Endodermal cell (in vitro differentiated cells): Measurements from ENCODE around the gene TIMM50. TPM values are rescaled to one million over a fixed set of nuclear protein-coding genes. Genes with fewer than 3 reads are reported as not detected.

Experiments
- DNase-seq: peaks from one replicate; pipeline ENCODE4 v3.0.0-alpha.2; 2017
- H3K27ac ChIP-seq: 2 replicates; pipeline ENCODE4 v1.5.1; 2013; ENCODE audit warnings: mild to moderate bottlenecking, low read depth, low read length, moderate library complexity
- H3K27me3 ChIP-seq: 2 replicates; pipeline ENCODE4 v1.6.1; 2013; ENCODE audit warnings: mild to moderate bottlenecking, low read length, moderate library complexity; ENCODE audit not compliant: insufficient read depth, control insufficient read depth, poor library complexity, severe bottlenecking
- H3K36me3 ChIP-seq: 2 replicates; pipeline ENCODE4 v1.7.0; 2013; ENCODE audit warnings: mild to moderate bottlenecking, low read length, moderate library complexity; ENCODE audit not compliant: control insufficient read depth, insufficient read depth
- H3K4me1 ChIP-seq: one replicate; pipeline ENCODE4 v1.7.0; 2013; ENCODE audit warnings: low read length; ENCODE audit not compliant: control insufficient read depth, insufficient read depth
- H3K4me3 ChIP-seq: 2 replicates; pipeline ENCODE4 v1.5.1; 2013; ENCODE audit warnings: mild to moderate bottlenecking, low read length, moderate library complexity
- H3K9ac ChIP-seq: 2 replicates; pipeline ENCODE4 v1.6.1; 2013; ENCODE audit warnings: mild to moderate bottlenecking, low read length, moderate library complexity; ENCODE audit not compliant: poor library complexity, severe bottlenecking; ENCODE audit errors: extremely low read depth
- H3K9me3 ChIP-seq: 2 replicates; pipeline ENCODE4 v1.6.1; 2013; ENCODE audit warnings: mild to moderate bottlenecking, low read length, moderate library complexity; ENCODE audit not compliant: control insufficient read depth
- H3K27ac Mint-ChIP-seq: 2 replicates; pipeline ENCODE4 v1.8.0; 2020; ENCODE audit warnings: mixed read lengths
- H3K27me3 Mint-ChIP-seq: 2 replicates; pipeline ENCODE4 v1.8.0; 2021; ENCODE audit warnings: mild to moderate bottlenecking, mixed read lengths; ENCODE audit not compliant: insufficient read depth
- H3K36me3 Mint-ChIP-seq: 2 replicates; pipeline ENCODE4 v1.8.0; 2020; ENCODE audit warnings: low read depth, mixed read lengths
- H3K4me1 Mint-ChIP-seq: 2 replicates; pipeline ENCODE4 v1.8.0; 2020; ENCODE audit warnings: mixed read lengths
- H3K4me3 Mint-ChIP-seq: 2 replicates; pipeline ENCODE4 v1.8.0; 2020; ENCODE audit warnings: mild to moderate bottlenecking, moderate library complexity, mixed read lengths
- H3K9me3 Mint-ChIP-seq: 2 replicates; pipeline ENCODE4 v1.8.0; 2020; ENCODE audit warnings: mild to moderate bottlenecking, mixed read lengths
- WGBS, 2 experiments: methylation state at CpG; one replicate each; pipeline versions ENCODE4 v1.1.5 to v1.1.7; 2013; ENCODE audit warnings: missing lambda C conversion rate in 2 of 2, mixed read lengths in 1 of 2; ENCODE audit not compliant: insufficient coverage in 1 of 2, insufficient read length in 1 of 2; 5-methylcytosine and 5-hydroxymethylcytosine counted together
- total RNA-seq, 2 donors: library from RNA; stranded (reverse); fragmentation: NEBNext Ultra II Directional in 1 of 2; extraction: Animal tissue kit (Norgen Biotek cat#: 25700) in 1 of 2; gene quantifications; 2 replicates in 1 of 2; 3 replicates in 1 of 2; pipeline ENCODE4 v1.2.1, GENCODE V29; 2021
- TF ChIP-seq, protein P1 (sequence below): fragments of 200-600 bp; sonication (generic); conservative IDR thresholded peaks from 2 replicates; pipeline ENCODE4 v1.5.0; 2021; ENCODE audit warnings: antibody characterized with exemption, mild to moderate bottlenecking

The TIMM50 gene
- total RNA-seq, 2 donors from 2014 or later: 87.8 to 94.6 TPM

DNA sequence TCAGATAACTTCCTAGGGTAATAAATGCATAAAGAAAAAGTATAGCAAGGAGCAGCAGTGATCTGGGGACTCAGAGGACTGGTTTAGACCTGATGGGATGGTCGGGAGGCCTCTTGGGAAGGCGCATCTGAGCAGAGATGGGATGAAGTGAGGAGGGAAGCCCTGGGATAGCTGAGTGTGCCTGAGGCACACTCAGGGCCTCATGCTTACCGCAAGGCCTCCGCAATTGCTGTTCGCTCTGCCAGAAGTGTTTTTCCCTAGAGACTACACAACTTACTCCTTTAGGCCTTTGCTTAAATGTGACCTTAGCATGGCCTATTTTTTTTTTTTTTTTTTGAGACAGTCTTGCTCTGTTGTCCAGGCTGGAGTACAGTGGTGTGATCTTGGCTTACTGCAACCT is 14.0 kb downstream of the TIMM50 start:
- H3K4me1 Mint-ChIP-seq: peaks cover 9% of the 10 kb centered on the region
- no peak for DNase-seq
- Histone ChIP-seq H3K4me3 (no peak overlapping the region), H3K9ac (no peak overlapping the region), H3K27ac (no peak overlapping the region), H3K9me3 (no peaks in the 10 kb centered on the region), H3K4me1 (no peaks in the 10 kb centered on the region), H3K27me3 (peaks cover 18% of the 10 kb centered on the region), H3K36me3 (peaks cover 21% of the 10 kb centered on the region)
- peak overlapping the region; percentile 1 for H3K27ac Mint-ChIP-seq
- peaks cover 12% of the 10 kb centered on the region for H3K36me3 Mint-ChIP-seq
- H3K9me3 Mint-ChIP-seq: no peaks in the 10 kb centered on the region
- TF ChIP-seq, protein P1, sequence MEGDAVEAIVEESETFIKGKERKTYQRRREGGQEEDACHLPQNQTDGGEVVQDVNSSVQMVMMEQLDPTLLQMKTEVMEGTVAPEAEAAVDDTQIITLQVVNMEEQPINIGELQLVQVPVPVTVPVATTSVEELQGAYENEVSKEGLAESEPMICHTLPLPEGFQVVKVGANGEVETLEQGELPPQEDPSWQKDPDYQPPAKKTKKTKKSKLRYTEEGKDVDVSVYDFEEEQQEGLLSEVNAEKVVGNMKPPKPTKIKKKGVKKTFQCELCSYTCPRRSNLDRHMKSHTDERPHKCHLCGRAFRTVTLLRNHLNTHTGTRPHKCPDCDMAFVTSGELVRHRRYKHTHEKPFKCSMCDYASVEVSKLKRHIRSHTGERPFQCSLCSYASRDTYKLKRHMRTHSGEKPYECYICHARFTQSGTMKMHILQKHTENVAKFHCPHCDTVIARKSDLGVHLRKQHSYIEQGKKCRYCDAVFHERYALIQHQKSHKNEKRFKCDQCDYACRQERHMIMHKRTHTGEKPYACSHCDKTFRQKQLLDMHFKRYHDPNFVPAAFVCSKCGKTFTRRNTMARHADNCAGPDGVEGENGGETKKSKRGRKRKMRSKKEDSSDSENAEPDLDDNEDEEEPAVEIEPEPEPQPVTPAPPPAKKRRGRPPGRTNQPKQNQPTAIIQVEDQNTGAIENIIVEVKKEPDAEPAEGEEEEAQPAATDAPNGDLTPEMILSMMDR: no peak
- 95 to 96% methylated on average over 3 to 5 of the region's 5 CpGs for WGBS, 2 experiments
- no peak overlapping the region for H3K4me3 Mint-ChIP-seq
- peaks cover 18% of the 10 kb centered on the region for H3K27me3 Mint-ChIP-seq

DNA sequence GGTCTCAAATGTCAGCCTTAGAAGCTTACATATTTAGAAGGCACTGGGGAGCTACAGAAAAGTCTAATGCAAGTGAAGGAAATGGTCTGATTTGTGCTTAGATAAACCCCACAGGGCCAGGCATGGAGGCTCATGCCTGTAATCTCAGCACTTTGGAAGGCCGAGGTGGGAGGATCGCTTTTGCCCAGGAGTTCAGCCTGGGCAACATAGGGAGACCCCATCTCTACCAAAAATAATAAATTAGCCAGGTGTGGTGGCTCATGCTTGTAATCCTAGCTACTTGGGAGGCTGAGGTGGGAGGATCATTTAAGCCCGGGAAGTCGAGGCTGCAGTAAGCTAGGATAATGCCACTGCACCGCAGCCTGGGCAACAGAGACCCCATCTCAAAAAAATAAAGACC is 15.4 kb downstream of the TIMM50 start:
- Mint-ChIP-seq H3K9me3 (peaks cover 2% of the 10 kb centered on the region), H3K4me3 (no peak overlapping the region), H3K36me3 (peaks cover 7% of the 10 kb centered on the region), H3K27ac (no peak overlapping the region), H3K4me1 (peaks cover 9% of the 10 kb centered on the region), H3K27me3 (peaks cover 32% of the 10 kb centered on the region)
- Histone ChIP-seq H3K4me3 (no peak overlapping the region), H3K27ac (no peak overlapping the region), H3K9ac (no peak overlapping the region), H3K9me3 (no peaks in the 10 kb centered on the region), H3K36me3 (peaks cover 12% of the 10 kb centered on the region), H3K4me1 (no peaks in the 10 kb centered on the region), H3K27me3 (peaks cover 32% of the 10 kb centered on the region)
- DNase-seq: no peak
- TF ChIP-seq, protein P1: no peak
- WGBS, 2 experiments: 60 to 92% methylated on average over 1 to 5 of the region's 5 CpGs

DNA sequence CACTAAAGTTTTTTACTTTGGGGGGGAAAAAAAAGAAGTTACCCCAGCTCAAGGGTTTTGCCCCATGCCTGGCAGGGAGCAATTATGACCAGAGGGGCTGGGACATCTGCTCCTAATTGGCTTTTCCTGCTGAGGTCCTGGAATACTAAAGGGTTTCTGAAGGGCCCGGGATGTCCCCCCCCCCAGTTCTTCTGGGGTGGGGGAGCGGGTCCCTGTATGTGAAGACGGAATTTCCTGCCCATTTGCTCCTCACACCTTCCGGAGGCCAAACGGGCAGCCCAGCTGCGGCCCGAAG is 17.0 kb downstream of the TIMM50 start:
- TF ChIP-seq, protein P1: no peak
- Mint-ChIP-seq H3K9me3 (peaks cover 2% of the 10 kb centered on the region), H3K27me3 (peaks cover 44% of the 10 kb centered on the region), H3K27ac (no peak overlapping the region), H3K36me3 (peaks cover 2% of the 10 kb centered on the region), H3K4me3 (peak overlapping the region; percentile 42), H3K4me1 (peaks cover 9% of the 10 kb centered on the region)
- Histone ChIP-seq H3K4me3 (no peak overlapping the region), H3K4me1 (no peaks in the 10 kb centered on the region), H3K27me3 (peaks cover 33% of the 10 kb centered on the region), H3K9ac (no peak overlapping the region), H3K27ac (peak overlapping the region; percentile 94), H3K36me3 (no peaks in the 10 kb centered on the region), H3K9me3 (no peaks in the 10 kb centered on the region)
- no peak for DNase-seq
- 0 to 1% methylated on average over 1 to 7 of the region's 7 CpGs for WGBS, 2 experiments
